SK-N-SH treated with all-trans-retinoic acid at 6 μM for 48 hours (cell line): ENCODE results near the gene MOBP.

Experiments
- ATAC-seq: fragments of 200-7000 bp; cut with Tn5 transposase; 3 replicates; pipeline ENCODE4 v1.9.1; 2020; ENCODE audit warnings: mild to moderate bottlenecking, moderate library complexity
- ARNTL ChIP-seq: fragments of 450-650 bp; formaldehyde crosslinking; IDR thresholded peaks from 2 replicates; pipeline ENCODE4 v1.5.0; 2020; ENCODE audit warnings: low read depth, mild to moderate bottlenecking, moderate library complexity, borderline replicate concordance
- BACH2 ChIP-seq: fragments of 250-450 bp; sonication (Bioruptor Pico); IDR thresholded peaks from 2 replicates; pipeline ENCODE4 v1.9.0; 2021; ENCODE audit warnings: mild to moderate bottlenecking, borderline replicate concordance
- CSDC2 ChIP-seq: fragments of 250-450 bp; sonication (Bioruptor Pico); IDR thresholded peaks from 2 replicates; pipeline ENCODE4 v1.5.0; 2020; ENCODE audit warnings: mild to moderate bottlenecking, moderate library complexity
- ESRRG ChIP-seq: fragments of 250-450 bp; sonication (Bioruptor Pico); IDR thresholded peaks from 2 replicates; pipeline ENCODE4 v1.6.1; 2021; ENCODE audit warnings: mild to moderate bottlenecking
- GLIS3 ChIP-seq: fragments of 250-450 bp; sonication (Bioruptor Pico); IDR thresholded peaks from 2 replicates; pipeline ENCODE4 v1.5.0; 2020; ENCODE audit warnings: mild to moderate bottlenecking, moderate library complexity
- ISL1 ChIP-seq: fragments of 250-450 bp; sonication (Bioruptor Pico); IDR thresholded peaks from 2 replicates; pipeline ENCODE4 v2.1.2; 2022; ENCODE audit warnings: mild to moderate bottlenecking, moderate library complexity
- OSR1 ChIP-seq: fragments of 250-450 bp; sonication (Bioruptor Pico); IDR thresholded peaks from 2 replicates; pipeline ENCODE4 v1.8.0; 2022; ENCODE audit warnings: moderate library complexity, mild to moderate bottlenecking, inconsistent platforms
- TCF4 ChIP-seq: fragments of 250-450 bp; sonication (Bioruptor Pico); IDR thresholded peaks from 2 replicates; pipeline ENCODE4 v1.8.0; 2021; ENCODE audit warnings: mild to moderate bottlenecking, moderate library complexity, borderline replicate concordance
- ZC3H10 ChIP-seq: fragments of 250-450 bp; sonication (Bioruptor Pico); IDR thresholded peaks from 2 replicates; pipeline ENCODE4 v1.5.1; 2021; ENCODE audit warnings: mild to moderate bottlenecking, moderate library complexity
- ZFP3 ChIP-seq: fragments of 250-450 bp; sonication (Bioruptor Pico); IDR thresholded peaks from 2 replicates; pipeline ENCODE4 v1.5.0; 2020; ENCODE audit warnings: mild to moderate bottlenecking, moderate library complexity
- ZFP30 ChIP-seq: fragments of 450-650 bp; formaldehyde crosslinking; IDR thresholded peaks from 2 replicates; pipeline ENCODE4 v1.5.0; 2022; ENCODE audit warnings: mild to moderate bottlenecking, moderate library complexity
- ZNF565 ChIP-seq: fragments of 450-650 bp; formaldehyde crosslinking; conservative IDR thresholded peaks from 2 replicates; pipeline ENCODE4 v1.5.0; 2020; ENCODE audit warnings: low read depth, mild to moderate bottlenecking, moderate library complexity
- ZNF70 ChIP-seq: fragments of 450-650 bp; formaldehyde crosslinking; IDR thresholded peaks from 2 replicates; pipeline ENCODE4 v1.5.0; 2020; ENCODE audit warnings: mild to moderate bottlenecking, moderate library complexity
- ZNF8 ChIP-seq: fragments of 450-650 bp; formaldehyde crosslinking; IDR thresholded peaks from 2 replicates; pipeline ENCODE4 v1.5.0; 2020; ENCODE audit warnings: mild to moderate bottlenecking, moderate library complexity
- TF ChIP-seq, protein P1 (sequence below): fragments of 250-450 bp; sonication (Bioruptor Pico); IDR thresholded peaks from 2 replicates; pipeline ENCODE4 v1.5.1; 2020; ENCODE audit warnings: low read depth, mild to moderate bottlenecking, moderate library complexity
- TF ChIP-seq, protein P2 (sequence below): fragments of 250-450 bp; sonication (Bioruptor Pico); IDR thresholded peaks from 2 replicates; pipeline ENCODE4 v1.8.0; 2021; ENCODE audit warnings: low read depth, mild to moderate bottlenecking, moderate library complexity, borderline replicate concordance
- TF ChIP-seq, protein P3 (sequence below): fragments of 250-450 bp; sonication (Bioruptor Pico); IDR thresholded peaks from 2 replicates; pipeline ENCODE4 v1.5.1; 2021; ENCODE audit warnings: mild to moderate bottlenecking, moderate library complexity
- TF ChIP-seq, protein P4 (sequence below): fragments of 250-450 bp; sonication (Bioruptor Pico); IDR thresholded peaks from 2 replicates; pipeline ENCODE4 v1.8.0; 2020; ENCODE audit warnings: mild to moderate bottlenecking, moderate library complexity, borderline replicate concordance

Gene MOBP

DNA sequence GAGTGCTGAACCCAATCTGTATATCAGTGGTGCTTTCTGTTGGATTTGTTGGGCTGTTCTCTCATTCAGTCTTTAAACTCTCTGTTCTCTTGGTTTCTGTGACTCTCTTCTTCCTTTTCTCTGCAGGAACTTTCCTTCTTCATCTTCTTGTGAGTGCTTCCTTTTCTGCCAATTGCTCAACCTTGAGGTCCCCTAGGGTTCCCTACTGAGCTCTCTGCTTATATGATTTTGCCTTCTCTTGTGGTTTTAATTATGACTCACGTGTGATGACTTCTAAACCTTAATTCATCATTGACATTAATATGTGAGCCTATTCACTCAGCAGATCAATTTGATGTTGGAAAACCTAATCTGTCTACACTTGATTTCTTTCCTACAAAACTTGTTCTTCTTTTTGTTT, 39.4 kb downstream of the MOBP start:
- no peak for ATAC-seq

DNA sequence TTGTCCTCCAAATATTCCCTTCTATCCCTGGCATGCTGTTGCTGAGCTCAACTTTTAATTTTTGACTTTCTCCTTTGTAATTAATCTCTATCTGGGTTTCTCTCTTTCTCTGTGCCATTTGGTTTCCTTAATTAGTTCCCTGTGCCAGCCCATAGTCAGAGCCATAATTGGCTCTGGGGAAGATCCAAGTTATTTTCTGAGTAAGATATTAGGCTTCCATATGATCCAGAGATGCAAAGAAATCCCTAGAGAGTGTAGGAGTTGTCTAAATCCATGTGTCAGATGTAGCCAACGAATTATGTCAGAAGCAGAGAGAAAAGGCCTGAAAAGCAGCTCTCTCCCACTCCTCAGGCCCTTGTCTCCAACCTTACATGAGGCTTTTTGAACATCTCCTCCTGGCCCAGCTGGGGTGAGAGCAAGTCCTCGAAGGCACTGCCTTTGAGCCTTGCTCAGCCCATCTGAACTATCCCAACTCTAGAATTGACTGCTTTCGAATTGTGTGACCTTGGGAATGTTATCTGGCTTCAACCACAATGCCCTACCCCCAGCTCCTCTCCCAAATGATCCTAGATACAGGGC, 46.4 kb downstream of the MOBP start:
- TF ChIP-seq, protein P1, sequence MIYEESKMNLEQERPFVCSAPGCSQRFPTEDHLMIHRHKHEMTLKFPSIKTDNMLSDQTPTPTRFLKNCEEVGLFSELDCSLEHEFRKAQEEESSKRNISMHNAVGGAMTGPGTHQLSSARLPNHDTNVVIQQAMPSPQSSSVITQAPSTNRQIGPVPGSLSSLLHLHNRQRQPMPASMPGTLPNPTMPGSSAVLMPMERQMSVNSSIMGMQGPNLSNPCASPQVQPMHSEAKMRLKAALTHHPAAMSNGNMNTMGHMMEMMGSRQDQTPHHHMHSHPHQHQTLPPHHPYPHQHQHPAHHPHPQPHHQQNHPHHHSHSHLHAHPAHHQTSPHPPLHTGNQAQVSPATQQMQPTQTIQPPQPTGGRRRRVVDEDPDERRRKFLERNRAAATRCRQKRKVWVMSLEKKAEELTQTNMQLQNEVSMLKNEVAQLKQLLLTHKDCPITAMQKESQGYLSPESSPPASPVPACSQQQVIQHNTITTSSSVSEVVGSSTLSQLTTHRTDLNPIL (CRISPR knock-in tag) = no peak
- no peak for TF ChIP-seq ZC3H10 (CRISPR knock-in tag)
- TF ChIP-seq, protein P2, sequence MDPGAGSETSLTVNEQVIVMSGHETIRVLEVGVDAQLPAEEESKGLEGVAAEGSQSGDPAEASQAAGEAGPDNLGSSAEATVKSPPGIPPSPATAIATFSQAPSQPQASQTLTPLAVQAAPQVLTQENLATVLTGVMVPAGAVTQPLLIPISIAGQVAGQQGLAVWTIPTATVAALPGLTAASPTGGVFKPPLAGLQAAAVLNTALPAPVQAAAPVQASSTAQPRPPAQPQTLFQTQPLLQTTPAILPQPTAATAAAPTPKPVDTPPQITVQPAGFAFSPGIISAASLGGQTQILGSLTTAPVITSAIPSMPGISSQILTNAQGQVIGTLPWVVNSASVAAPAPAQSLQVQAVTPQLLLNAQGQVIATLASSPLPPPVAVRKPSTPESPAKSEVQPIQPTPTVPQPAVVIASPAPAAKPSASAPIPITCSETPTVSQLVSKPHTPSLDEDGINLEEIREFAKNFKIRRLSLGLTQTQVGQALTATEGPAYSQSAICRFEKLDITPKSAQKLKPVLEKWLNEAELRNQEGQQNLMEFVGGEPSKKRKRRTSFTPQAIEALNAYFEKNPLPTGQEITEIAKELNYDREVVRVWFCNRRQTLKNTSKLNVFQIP (CRISPR knock-in tag) = no peak
- TF ChIP-seq ISL1 (CRISPR knock-in tag) = no peak
- no peak for TF ChIP-seq ZNF70 (CRISPR knock-in tag)
- TF ChIP-seq, protein P3, sequence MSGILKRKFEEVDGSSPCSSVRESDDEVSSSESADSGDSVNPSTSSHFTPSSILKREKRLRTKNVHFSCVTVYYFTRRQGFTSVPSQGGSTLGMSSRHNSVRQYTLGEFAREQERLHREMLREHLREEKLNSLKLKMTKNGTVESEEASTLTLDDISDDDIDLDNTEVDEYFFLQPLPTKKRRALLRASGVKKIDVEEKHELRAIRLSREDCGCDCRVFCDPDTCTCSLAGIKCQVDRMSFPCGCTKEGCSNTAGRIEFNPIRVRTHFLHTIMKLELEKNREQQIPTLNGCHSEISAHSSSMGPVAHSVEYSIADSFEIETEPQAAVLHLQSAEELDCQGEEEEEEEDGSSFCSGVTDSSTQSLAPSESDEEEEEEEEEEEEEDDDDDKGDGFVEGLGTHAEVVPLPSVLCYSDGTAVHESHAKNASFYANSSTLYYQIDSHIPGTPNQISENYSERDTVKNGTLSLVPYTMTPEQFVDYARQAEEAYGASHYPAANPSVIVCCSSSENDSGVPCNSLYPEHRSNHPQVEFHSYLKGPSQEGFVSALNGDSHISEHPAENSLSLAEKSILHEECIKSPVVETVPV (CRISPR knock-in tag) = no peak
- TF ChIP-seq ZNF8 = no peak
- no peak for TF ChIP-seq BACH2 (CRISPR knock-in tag)
- no peak for TF ChIP-seq CSDC2
- no peak for TF ChIP-seq ZFP3
- TF ChIP-seq OSR1 (CRISPR knock-in tag) = no peak
- no peak for TF ChIP-seq TCF4 (CRISPR knock-in tag)
- TF ChIP-seq, protein P4, sequence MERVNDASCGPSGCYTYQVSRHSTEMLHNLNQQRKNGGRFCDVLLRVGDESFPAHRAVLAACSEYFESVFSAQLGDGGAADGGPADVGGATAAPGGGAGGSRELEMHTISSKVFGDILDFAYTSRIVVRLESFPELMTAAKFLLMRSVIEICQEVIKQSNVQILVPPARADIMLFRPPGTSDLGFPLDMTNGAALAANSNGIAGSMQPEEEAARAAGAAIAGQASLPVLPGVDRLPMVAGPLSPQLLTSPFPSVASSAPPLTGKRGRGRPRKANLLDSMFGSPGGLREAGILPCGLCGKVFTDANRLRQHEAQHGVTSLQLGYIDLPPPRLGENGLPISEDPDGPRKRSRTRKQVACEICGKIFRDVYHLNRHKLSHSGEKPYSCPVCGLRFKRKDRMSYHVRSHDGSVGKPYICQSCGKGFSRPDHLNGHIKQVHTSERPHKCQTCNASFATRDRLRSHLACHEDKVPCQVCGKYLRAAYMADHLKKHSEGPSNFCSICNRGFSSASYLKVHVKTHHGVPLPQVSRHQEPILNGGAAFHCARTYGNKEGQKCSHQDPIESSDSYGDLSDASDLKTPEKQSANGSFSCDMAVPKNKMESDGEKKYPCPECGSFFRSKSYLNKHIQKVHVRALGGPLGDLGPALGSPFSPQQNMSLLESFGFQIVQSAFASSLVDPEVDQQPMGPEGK (CRISPR knock-in tag) = no peak
- TF ChIP-seq ZFP30 = no peak
- no peak for ATAC-seq

More for the DNA sequence above, 39.4 kb downstream of the MOBP start:
- no peak for TF ChIP-seq ARNTL (CRISPR knock-in tag)
- TF ChIP-seq ZFP30 = no peak
- TF ChIP-seq ISL1 (CRISPR knock-in tag) = no peak
- TF ChIP-seq GLIS3 (CRISPR knock-in tag) = no peak
- TF ChIP-seq, protein P4 (CRISPR knock-in tag) = no peak
- TF ChIP-seq, protein P1 (CRISPR knock-in tag) = no peak
- TF ChIP-seq, protein P2 (CRISPR knock-in tag) = no peak
- TF ChIP-seq ESRRG = no peak
- TF ChIP-seq ZNF565 (CRISPR knock-in tag) = no peak
- TF ChIP-seq TCF4 (CRISPR knock-in tag) = no peak
- TF ChIP-seq, protein P3 (CRISPR knock-in tag) = no peak
- no peak for TF ChIP-seq ZNF70 (CRISPR knock-in tag)
